Stimulated activated CD8-positive, alpha-beta memory T cell treated with anti-CD3 and anti-CD28 coated beads, Interleukin-15, amount 100 ng/mL, for 24 hours (primary cell): ENCODE data around the gene MROH2A.
"Not testable (repeated sequence)": the region's sequence is repeated elsewhere in the genome, so short reads cannot be mapped to it uniquely, and the experiment has no call there.

Source experiments
- DNase-seq: peaks from one replicate; pipeline ENCODE4 v3.0.0-alpha.2; 2020; ENCODE audit warnings: low read depth

MROH2A gene, protein sequence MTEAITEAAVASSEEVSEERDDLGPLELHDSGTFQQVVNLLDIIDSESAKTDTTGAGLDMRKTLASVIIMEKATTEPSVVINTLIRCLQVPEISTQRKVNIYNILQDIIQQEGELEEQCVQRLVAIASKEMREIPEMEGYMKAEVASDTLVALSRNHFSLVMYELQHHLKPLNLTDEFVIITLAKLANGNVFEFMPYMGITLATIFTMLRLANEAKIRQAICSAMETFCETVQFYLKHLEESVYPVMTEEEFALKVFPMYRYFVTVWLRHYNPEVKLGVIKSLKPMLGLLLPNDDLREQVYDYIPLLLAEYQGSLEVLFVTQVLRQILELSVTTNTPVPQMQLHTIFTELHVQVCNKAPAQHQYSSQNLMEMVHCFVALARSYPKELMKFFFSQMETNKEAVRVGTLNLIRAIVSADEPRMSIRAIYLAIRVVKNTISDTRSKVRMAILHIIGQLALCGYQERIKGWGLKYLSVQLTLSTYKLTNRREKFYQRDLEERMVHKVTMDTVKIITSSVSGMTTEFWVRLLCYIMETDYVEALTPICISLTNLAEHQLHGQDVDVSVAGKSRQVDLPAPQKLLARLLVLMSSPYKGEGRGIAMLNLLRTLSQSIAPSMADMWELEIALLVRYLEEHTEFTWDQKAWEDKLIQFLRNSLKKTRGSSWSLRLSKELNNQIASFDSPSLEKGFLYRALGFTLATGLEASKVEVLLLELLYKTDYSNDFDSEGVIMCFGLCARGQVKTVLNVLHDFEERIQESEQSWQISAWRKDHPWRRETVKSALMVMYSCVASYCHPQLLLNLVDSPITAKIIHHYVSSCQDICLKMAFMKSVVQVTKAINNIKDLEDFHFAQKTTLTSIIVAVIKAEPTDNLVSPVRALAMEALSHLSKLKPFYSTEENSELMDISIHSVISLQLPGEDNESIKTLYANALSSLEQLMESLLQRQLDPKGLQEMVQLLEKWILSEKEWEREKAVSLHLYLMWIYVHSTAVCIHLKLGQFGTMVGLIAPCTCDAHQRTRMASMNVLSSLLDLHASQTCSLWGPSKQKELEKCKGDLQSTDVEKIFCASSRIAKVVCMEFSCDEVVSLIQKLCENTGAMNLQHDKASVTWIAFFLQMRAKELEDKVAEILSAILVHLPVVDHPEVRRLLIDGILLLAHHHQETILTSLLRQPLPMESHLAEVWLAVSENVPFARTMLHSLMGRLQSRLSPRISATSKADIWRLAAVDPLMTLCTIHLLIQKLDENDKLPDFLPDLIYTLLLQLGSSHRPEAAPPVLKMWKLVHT (N-terminal part only)

DNA sequence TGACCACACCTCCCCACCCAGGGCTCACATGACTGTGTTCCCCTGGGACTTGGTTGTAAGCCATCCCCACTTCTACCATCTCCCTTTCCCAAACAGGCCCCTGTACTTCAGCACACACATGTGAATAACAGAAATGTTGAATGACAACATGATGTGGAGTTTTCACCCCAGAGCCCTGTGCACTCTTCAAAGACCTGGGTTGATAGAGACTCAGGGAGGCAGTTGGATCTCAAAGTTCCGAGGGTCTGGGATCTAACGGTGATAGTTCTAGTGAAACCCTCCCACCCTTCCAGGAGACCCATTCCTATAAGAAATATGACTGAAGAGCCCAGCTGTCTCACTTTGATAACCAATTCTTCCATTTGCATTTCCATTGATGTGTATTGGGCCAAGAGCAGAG lies at the start of gene MROH2A:
MROH2A (plus strand) TSS at position 301 of the 400 bp plus-strand sequence. CDS start 1,029 bp downstream, outside the sequence.
- no peak for DNase-seq

DNA sequence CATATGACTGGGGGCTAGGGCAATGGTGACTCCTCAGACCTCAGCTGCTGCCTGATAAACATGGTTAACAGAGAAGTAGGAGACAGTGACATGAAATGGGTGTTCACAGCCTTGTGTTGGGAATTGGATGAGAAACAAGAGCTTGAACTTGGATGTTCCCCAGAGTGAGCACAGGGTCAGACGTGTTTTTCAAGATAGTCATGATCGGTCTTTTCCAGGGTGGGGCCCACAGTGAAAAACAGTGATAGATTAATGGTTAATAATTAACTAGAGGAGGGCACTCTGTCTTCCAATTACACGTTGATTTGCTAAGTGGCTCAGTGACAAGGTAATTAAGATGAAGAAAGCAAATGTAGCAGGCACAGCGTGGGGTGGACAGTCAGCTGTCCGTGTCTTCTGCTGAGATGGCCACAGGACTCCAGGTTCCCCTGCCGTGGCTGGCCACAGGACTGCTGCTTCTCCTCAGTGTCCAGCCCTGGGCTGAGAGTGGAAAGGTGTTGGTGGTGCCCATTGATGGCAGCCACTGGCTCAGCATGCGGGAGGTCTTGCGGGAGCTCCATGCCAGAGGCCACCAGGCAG lies 49.3 kb upstream of the MROH2A start, which contains the start of gene UGT1A3:
UGT1A3 (plus strand) TSS at position 320 of the 579 bp plus-strand sequence; CDS start at position 405, 85 bp downstream.
- DNase-seq = no peak

DNA sequence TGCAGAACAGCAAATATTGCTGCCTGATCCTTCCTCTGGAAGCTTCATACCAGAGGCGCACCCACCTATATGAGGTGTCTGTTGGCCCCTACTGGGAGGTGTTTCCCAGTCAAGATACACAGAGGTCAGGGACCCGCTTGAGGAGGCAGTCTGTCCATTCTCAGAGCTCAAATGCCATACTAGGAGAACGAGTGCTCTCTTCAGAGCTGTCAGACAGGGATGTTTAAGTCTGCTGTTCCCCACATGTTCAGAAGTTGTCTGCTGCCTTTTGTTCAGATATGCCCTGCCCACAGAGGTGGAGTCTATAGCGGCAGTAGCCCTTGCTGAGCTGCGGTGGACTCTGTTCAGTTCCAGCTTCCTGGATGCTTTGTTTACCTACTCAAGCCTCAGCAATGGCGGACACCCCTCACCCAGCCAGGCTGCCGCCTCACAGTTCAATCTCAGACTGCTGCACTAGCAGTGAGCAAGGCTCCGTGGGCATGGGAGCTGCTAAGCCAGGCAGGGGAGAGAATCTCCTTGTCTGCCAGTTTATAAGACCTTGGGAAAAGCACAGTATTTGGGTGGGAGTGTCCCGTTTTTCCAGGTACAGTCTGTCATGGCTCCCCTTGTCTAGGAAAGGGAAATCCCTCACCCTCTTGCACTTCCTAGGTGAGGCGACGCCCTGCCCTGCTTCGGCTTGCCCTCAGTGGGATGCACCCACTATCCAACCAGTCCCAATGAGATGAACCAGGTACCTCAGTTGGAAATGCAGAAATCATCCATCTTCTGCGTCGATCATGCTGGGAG lies 41.1 kb upstream of the MROH2A start:
- not testable (repeated sequence) for DNase-seq

DNA sequence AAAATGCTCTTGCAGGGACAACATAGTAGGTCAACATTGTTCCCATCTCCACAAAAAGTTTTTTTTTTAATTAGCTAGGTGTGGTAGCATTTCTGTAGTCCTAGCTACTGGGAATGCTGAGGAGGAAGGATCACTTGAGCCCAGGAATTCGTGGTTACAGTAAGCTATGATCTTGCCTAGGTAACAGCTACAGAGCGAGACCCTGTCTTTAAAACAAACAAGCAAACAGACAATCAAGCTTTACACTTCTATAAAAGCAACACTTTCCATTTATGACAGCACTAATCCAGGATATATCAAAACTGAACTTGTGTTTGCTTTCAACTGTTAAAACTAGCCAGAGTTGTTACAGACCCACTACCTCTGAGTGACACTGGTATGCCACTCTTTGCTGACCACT lies 37.3 kb upstream of the MROH2A start:
- no peak for DNase-seq

DNA sequence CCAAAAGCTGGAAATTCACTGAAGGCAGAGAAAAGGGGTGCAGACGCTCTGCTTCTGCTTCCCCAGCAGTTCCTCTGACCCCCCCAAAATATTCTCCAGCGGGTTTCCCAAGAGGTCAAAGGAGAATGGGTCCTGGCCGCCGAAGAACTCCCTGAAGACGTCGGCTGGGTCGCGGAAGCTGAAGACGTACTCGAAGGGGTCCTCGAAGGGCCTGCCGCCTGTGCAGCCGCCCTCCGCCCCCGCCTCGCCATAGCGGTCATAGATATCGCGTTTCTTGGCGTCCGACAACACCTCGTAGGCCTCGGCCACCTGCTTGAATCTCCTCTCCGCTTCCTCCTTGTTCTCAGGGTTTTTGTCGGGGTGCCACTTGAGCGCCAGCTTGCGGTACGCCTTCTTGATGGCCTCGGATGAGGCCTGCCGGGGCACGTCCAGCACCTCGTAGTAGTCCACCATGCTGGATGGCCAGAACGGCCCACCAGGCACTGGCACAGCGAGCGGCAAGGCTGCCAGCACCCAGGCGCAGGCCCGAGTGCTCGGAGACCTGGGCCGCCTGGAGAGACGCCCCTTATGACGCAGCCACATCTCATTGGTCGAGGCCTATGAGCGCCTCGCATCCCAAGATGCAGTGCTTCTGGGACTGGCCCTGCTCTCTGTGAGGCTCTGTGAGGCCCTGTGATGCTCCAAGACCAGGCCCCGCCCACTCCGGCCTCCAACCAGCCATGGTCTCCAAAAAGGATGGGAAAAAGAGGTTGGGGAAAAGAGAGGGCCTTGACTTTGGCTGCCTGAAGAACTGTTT lies 34.5 kb upstream of the MROH2A start:
- no peak for DNase-seq

DNA sequence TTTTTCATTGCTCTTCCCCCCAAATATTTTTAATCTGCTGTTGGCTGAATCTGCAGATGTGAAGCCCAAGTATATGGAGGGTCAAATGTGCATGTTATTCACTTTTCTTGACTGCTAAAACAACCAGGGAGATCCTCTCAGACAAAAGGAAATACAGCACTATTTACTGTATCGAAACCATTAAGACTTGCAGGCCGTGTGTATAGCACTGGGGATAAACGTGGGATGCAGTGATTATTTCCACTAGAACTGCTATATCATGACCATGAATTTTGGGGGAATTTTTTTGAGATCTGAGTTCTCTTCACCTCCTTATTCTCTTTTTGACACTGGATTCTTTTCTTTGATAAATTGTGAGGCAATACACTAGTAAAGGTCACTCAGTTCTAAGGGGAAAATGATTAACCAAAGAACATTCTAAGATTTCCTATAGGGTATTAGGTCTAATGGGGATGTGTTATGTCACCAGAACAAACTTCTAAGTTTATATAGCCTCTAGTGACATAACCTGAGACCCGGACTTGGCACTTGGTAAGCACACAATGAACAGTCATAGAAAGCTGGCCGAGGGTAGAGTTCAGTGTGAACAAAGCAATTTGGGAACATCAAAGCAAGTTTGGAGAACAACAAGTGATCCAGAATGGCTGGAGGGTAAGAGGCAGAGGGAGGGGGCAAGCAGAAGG lies 32.9 kb upstream of the MROH2A start:
- DNase-seq = no peak

DNA sequence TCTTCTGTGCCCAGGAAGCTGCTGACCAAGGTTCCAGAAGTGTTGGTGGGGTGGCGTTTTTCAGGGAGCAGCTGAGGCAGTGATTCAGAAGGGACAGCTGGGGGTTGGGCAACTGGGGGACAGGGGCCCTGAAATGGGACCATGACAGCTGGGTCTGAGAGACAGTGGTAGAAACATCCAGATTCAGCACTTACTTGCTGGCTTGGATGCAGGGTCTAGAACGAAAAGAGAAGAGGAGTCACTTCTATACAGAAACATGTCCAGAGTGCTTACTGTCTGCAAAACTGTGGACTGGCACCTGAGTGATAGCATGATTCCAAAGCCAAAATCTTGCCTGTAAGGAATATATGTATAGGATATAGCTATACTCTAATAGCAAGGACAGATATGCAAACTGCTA lies 32.3 kb upstream of the MROH2A start:
- not testable (repeated sequence) for DNase-seq

DNA sequence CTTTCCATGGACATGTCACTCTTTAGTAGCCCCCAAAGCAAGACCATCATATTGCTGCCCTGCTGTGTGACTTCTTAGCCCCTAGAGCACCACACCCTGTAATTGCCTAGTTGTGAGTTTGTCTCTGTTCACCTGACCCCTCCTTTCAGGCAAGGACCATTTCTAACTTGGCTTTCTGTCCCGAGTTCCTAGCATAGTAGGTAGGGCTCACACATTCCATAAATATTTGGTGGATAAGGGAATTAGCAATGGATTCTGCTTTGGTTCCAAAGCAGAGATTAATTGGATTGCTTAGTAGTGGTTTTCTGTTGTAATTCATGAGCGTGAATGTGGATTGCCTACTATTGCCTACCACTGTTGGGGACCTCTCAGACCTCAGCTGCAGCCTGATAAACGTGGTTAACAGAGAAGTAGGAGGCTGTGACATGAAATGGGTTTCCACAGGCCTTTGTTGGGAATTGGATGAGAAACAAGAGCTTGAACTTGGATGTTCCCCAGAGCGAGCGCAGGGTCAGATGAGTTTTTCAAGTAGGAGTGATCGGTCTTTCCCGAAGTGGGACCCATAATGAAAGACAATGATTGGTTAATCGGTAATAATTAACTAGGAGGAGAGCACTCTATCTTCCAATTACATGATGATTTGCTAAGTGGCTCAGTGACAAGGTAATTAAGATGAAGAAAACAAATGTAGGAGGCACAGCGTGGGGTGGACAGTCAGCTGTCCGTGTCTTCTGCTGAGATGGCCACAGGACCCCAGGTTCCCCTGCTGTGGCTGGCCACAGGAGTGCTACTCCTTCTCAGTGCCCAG lies 31.5 kb upstream of the MROH2A start:
- no peak for DNase-seq

DNA sequence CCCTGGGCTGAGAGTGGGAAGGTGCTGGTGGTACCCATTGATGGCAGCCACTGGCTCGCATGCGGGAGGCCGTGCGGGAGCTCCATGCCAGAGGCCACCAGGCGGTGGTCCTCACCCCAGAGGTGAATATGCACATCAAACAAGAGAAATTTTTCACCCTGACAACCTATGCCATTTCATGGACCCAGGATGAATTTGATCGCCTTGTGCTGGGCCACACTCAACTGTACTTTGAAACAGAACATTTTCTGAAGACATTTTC lies 30.9 kb upstream of the MROH2A start:
- no peak for DNase-seq

DNA sequence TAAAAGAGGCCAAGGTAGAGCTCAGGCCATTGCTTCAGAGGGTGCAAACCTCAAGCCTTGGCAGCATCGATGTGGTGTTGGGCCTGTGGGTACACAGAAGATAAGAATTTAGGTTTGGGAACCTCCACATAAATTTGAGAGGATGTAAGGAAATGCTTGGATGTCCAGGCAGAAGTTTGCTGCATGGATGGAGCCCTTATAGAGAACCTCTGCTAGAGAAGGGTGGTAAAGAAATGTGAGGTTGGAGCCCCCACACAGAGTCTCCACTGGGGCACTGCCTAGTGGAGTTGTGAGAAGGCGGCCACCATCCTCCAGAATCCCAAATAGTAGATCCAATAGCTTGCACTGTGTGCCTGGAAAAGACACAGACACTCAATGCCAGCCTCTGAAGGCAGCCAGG lies 27.4 kb upstream of the MROH2A start:
- DNase-seq = not testable (repeated sequence)

DNA sequence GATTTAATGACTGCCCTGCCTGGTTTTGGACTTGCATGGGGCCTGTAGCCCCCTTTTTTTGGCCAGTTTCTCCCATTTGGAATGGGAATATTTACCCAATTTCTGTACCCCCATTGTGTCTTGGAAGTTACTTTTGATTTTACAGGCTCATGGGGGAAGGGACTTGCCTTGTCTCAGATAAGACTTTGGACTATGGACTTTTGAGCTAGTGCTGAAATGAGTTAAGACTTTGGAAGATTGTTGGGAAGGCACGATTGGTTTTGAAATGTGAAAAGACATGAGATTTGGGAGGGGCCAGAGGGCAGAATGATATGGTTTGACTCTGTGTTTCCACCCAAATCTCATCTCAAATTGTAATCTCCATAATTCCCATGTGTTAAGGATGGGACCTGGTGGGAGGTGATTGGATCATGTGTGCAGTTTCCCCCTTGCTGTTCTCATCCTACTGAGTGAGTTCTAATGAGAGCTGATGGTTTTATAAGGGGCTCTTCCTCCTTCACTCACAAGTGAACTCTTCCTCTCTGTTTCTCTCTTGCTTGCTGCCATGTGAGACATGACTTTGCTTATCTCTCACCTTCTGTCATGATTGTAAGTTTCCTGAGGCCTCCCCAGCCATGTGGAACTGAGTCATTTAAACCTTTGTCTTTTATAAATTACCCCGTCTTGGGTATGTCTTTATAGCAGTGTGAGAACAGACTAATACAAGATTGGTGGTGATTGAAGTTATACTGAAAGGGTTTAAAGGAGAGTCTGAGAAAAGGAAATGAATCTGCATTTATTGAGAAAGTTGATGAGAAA lies 26.7 kb upstream of the MROH2A start:
- DNase-seq = not testable (repeated sequence)

DNA sequence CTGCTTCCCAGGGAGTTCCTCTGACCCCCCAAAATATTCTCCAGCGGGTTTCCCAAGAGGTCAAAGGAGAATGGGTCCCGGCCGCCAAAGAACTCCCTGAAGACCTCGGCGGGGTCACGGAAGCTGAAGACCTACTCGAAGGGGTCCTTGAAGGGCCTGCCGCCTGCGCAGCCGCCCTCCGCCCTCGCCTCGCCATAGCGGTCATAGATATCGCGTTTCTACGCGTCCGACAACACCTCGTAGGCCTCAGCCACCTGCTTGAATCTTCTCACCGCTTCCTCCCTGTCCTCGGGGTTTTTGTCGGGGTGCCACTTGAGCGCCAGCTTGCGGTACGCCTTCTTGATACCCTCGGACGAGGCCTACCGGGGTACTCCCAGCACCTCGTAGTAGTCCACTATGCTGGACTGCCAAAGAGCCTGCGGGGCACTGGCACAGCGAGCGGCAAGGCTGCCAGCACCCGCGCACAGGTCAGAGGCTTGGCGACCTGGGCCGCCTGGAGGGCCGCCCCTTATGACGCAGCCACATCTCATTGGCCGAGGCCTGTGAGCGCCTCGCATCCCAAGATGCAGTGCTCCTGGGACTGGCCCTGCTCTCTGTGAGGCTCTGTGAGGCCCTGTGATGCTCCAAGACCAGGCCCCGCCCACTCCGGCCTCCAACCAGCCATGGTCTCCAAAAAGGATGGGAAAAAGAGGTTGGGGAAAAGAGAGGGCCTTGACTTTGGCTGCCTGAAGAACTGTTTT lies 23.1 kb upstream of the MROH2A start:
- no peak for DNase-seq

DNA sequence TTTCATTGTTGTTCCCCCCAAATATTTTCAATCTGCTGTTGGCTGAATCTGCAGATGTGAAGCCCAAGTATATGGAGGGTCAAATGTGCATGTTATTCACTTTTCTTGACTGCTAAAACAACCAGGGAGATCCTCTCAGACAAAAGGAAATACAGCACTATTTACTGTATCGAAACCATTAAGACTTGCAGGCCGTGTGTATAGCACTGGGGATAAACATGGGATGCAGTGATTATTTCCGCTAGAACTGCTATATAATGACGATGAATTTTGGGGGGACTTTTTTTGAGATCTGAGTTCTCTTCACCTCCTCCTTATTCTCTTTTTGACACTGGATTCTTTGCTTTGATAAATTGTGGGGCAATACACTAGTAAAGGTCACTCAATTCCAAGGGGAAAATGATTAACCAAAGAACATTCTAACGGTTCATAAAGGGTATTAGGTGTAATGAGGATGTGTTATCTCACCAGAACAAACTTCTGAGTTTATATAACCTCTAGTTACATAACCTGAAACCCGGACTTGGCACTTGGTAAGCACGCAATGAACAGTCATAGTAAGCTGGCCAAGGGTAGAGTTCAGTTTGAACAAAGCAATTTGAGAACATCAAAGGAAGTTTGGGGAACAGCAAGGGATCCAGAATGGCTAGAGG lies 21.6 kb upstream of the MROH2A start:
- no peak for DNase-seq

DNA sequence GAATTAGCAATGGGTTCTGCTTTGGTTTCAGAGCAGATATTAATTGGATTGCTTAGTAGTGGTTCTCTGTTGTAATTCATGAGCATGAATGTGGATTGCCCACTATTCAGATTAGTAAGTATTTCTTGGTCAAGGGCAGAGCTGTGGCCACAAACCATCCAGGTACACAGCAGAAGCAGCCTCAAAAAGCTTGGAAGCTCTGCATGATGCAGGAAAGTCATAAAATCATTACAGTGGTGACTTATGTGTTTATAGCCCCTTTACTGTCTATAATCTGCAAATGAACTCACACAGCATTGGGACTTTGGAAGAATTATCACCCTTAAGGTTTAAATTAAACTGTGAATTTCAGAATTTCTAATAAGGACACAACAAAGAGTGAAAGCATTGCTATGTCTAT lies 20.0 kb upstream of the MROH2A start:
- no peak for DNase-seq

DNA sequence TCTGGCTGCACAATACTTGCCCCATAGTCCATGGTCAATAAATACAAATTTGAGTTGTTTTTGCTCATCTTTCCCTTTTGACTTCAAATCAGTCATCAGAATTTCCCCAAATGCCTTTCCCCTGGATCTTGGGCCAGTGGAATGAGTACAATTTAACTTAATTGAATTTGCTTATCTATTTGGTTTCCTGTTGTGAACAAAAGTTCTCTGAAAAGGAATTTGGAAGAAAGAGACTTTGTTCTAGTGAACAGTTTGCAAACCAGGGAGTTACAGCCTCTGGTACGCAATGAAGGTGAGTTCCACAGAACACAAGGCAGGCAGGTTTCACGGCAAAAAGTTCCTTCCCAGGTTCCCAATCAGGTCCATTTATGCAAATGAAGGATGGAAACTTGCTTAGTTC lies 19.3 kb upstream of the MROH2A start:
- no peak for DNase-seq

DNA sequence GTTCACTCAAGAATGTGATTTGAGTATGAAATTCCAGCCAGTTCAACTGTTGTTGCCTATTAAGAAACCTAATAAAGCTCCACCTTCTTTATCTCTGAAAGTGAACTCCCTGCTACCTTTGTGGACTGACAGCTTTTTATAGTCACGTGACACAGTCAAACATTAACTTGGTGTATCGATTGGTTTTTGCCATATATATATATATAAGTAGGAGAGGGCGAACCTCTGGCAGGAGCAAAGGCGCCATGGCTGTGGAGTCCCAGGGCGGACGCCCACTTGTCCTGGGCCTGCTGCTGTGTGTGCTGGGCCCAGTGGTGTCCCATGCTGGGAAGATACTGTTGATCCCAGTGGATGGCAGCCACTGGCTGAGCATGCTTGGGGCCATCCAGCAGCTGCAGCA lies 18.1 kb upstream of the MROH2A start, which contains the start of gene UGT1A1:
UGT1A1 (plus strand) TSS at position 228 of the 400 bp plus-strand sequence; CDS start at position 246, 18 bp downstream.
- no peak for DNase-seq
